Measurements from ENCODE around the gene SERAC1.

SERAC1 gene

GRCh38 chr6:158113802-158114201 is 54.3 kb downstream of the SERAC1 start:
- Histone ChIP-seq H3K4me1 (ENCODE audit: insufficient read depth, low read length, severe bottlenecking) (no peaks in the 10 kb centered on the region), H3K9ac (ENCODE audit: low read length) (no peak overlapping the region), H3K27ac (ENCODE audit: low read depth, low read length, poor library complexity, severe bottlenecking) (no peak overlapping the region), H2AFZ (ENCODE audit: low read length) (no peak overlapping the region), H3K9me3 (ENCODE audit: low read length) (no peaks in the 10 kb centered on the region), H3K36me3 (ENCODE audit: insufficient read depth, low read length) (peaks cover 8% of the 10 kb centered on the region), H3K9me2 (ENCODE audit: low read depth, low read length) (no peaks in the 10 kb centered on the region), H4K20me1 (ENCODE audit: insufficient read depth, low read length) (no peaks in the 10 kb centered on the region), H3F3A (ENCODE audit: insufficient read depth, low read length) (no peaks in the 10 kb centered on the region), H3K79me2 (ENCODE audit: insufficient read depth, low read length) (no peaks in the 10 kb centered on the region), H3K4me2 (ENCODE audit: low read length) (no peak overlapping the region), H3K4me3 (ENCODE audit: low read depth, low read length, poor library complexity, severe bottlenecking) (no peak overlapping the region), H3K27me3 (ENCODE audit: insufficient read depth, low read length) (no peaks in the 10 kb centered on the region)
- TF ChIP-seq CTCF (IDR thresholded peaks at IDR 0.05; ENCODE audit: low read length) (no peak), EZH2 (IDR thresholded peaks at IDR 0.05; ENCODE audit: borderline replicate concordance, low read length) (no peak)

- Histone ChIP-seq H3K36me3 (ENCODE audit: insufficient read depth, low read length) (peaks cover 8% of the 10 kb centered on the region), H3K9me2 (ENCODE audit: low read depth, low read length) (no peaks in the 10 kb centered on the region), H3F3A (ENCODE audit: insufficient read depth, low read length) (no peaks in the 10 kb centered on the region), H3K27ac (ENCODE audit: low read depth, low read length, poor library complexity, severe bottlenecking) (no peak overlapping the region), H4K20me1 (ENCODE audit: insufficient read depth, low read length) (no peaks in the 10 kb centered on the region), H3K79me2 (ENCODE audit: insufficient read depth, low read length) (no peaks in the 10 kb centered on the region), H3K9me3 (ENCODE audit: low read length) (no peaks in the 10 kb centered on the region), H3K4me1 (ENCODE audit: insufficient read depth, low read length, severe bottlenecking) (no peaks in the 10 kb centered on the region), H3K4me3 (ENCODE audit: low read depth, low read length, poor library complexity, severe bottlenecking) (no peak overlapping the region), H3K27me3 (ENCODE audit: insufficient read depth, low read length) (no peaks in the 10 kb centered on the region), H3K9ac (ENCODE audit: low read length) (no peak overlapping the region), H2AFZ (ENCODE audit: low read length) (no peak overlapping the region), H3K4me2 (ENCODE audit: low read length) (no peak overlapping the region)
- no peak for TF ChIP-seq CTCF (IDR thresholded peaks at IDR 0.05; ENCODE audit: low read length)
- TF ChIP-seq EZH2 (IDR thresholded peaks at IDR 0.05; ENCODE audit: borderline replicate concordance, low read length): no peak
These were observed 56.1 kb downstream of the SERAC1 start for GRCh38 chr6:158111987-158112386.

- Histone ChIP-seq H3K4me3 (ENCODE audit: low read depth, low read length, poor library complexity, severe bottlenecking) (no peak overlapping the region), H3K27ac (ENCODE audit: low read depth, low read length, poor library complexity, severe bottlenecking) (no peak overlapping the region), H3K4me2 (ENCODE audit: low read length) (no peak overlapping the region), H3K79me2 (ENCODE audit: insufficient read depth, low read length) (no peaks in the 10 kb centered on the region), H3K9ac (ENCODE audit: low read length) (no peak overlapping the region), H3K27me3 (ENCODE audit: insufficient read depth, low read length) (no peaks in the 10 kb centered on the region), H3K4me1 (ENCODE audit: insufficient read depth, low read length, severe bottlenecking) (no peaks in the 10 kb centered on the region), H2AFZ (ENCODE audit: low read length) (no peak overlapping the region), H4K20me1 (ENCODE audit: insufficient read depth, low read length) (no peaks in the 10 kb centered on the region), H3K9me2 (ENCODE audit: low read depth, low read length) (no peaks in the 10 kb centered on the region), H3F3A (ENCODE audit: insufficient read depth, low read length) (no peaks in the 10 kb centered on the region), H3K9me3 (ENCODE audit: low read length) (no peaks in the 10 kb centered on the region), H3K36me3 (ENCODE audit: insufficient read depth, low read length) (peaks cover 8% of the 10 kb centered on the region)
- TF ChIP-seq CTCF (IDR thresholded peaks at IDR 0.05; ENCODE audit: low read length) (no peak), EZH2 (IDR thresholded peaks at IDR 0.05; ENCODE audit: borderline replicate concordance, low read length) (no peak)
These were observed 57.1 kb downstream of the SERAC1 start for GRCh38 chr6:158110986-158111385.
